Panc1 (cell line): Measurements from ENCODE around the gene EGFR.

Experiments
- CTCF ChIP-seq: fragments of 450-650 bp; IDR thresholded peaks from 2 replicates; pipeline ENCODE4 v1.5.1; 2017; ENCODE audit warnings: mild to moderate bottlenecking
- TCF7L2 ChIP-seq: IDR thresholded peaks from 2 replicates; pipeline ENCODE4 v1.6.1; 2011; ENCODE audit warnings: mild to moderate bottlenecking, low read depth, low read length, inconsistent platforms

GRCh38 chr7:55069271-55069792 is 50.5 kb downstream of the EGFR start:
- TF ChIP-seq CTCF (no peak), TCF7L2 (no peak)
